Endothelial cell (in vitro differentiated cells): ENCODE measurements around the gene MINDY3. TPM values are rescaled to one million over a fixed set of nuclear protein-coding genes. Genes with fewer than 3 reads are reported as not detected.

ENCODE experiments used
- DNase-seq: peaks from one replicate; pipeline ENCODE4 v3.0.0; 2021; ENCODE audit warnings: low spot score
- H3K27ac Mint-ChIP-seq: one replicate; pipeline ENCODE4 v1.8.0; 2021; ENCODE audit warnings: mixed read lengths, inconsistent platforms; ENCODE audit not compliant: unreplicated experiment
- H3K27me3 Mint-ChIP-seq: one replicate; pipeline ENCODE4 v1.8.0; 2021; ENCODE audit warnings: mild to moderate bottlenecking, moderate library complexity, mixed read lengths, inconsistent platforms; ENCODE audit not compliant: unreplicated experiment
- H3K36me3 Mint-ChIP-seq: one replicate; pipeline ENCODE4 v1.8.0; 2021; ENCODE audit warnings: mild to moderate bottlenecking, low read depth, mixed read lengths, inconsistent platforms; ENCODE audit not compliant: unreplicated experiment
- H3K4me1 Mint-ChIP-seq: one replicate; pipeline ENCODE4 v1.8.0; 2021; ENCODE audit warnings: mild to moderate bottlenecking, mixed read lengths, inconsistent platforms; ENCODE audit not compliant: unreplicated experiment
- H3K4me3 Mint-ChIP-seq: one replicate; pipeline ENCODE4 v1.8.0; 2021; ENCODE audit warnings: mild to moderate bottlenecking, mixed read lengths, inconsistent platforms; ENCODE audit not compliant: unreplicated experiment
- H3K9me3 Mint-ChIP-seq: one replicate; pipeline ENCODE4 v1.8.0; 2021; ENCODE audit warnings: mixed read lengths, inconsistent platforms; ENCODE audit not compliant: unreplicated experiment
- CTCF ChIP-seq: fragments of 200-600 bp; sonication (generic); IDR thresholded peaks from one replicate; pipeline ENCODE4 v1.5.0; 2021; ENCODE audit warnings: antibody characterized with exemption; ENCODE audit not compliant: unreplicated experiment
- long read RNA-seq: library from polyadenylated mRNA; unstranded; transcript quantifications from one replicate; pipeline ENCODE4 v2.0.0, GENCODE V29; 2020; ENCODE audit not compliant: unreplicated experiment
- total RNA-seq: library from RNA; stranded (reverse); fragmentation: NEBNext Ultra II Directional; extraction: Animal tissue kit (Norgen Biotek cat#: 25700); gene quantifications from one replicate; pipeline ENCODE4 v1.2.1, GENCODE V29; 2021; ENCODE audit not compliant: unreplicated experiment

Gene MINDY3
- 26.1 TPM for total RNA-seq
- long read RNA-seq, transcript MINDY3-201 (15 exons, 2,381 nt): major isoform, 10 of 15 reads
- long read RNA-seq, partial matches to known transcripts: 0 of 15 reads
- long read RNA-seq, other reads (novel, unspliced or antisense): 5 of 15 reads

GRCh38 chr10:15859906-15860691, at the start of gene MINDY3:
Gene MINDY3, minus strand, starts transcription at chr10:15860507. Its CDS starts 208 bp downstream, at chr10:15860299.
- Mint-ChIP-seq H3K9me3 (no peaks in the 10 kb centered on the region), H3K27ac (peak within 1 kb of the TSS; percentile 90), H3K36me3 (no peaks in the 10 kb centered on the region), H3K4me3 (peak within 1 kb of the TSS; percentile 98), H3K27me3 (peaks cover 3% of the 10 kb centered on the region), H3K4me1 (peaks cover 28% of the 10 kb centered on the region)
- peak; percentile 60 for DNase-seq
- no peak for TF ChIP-seq CTCF

DNA sequence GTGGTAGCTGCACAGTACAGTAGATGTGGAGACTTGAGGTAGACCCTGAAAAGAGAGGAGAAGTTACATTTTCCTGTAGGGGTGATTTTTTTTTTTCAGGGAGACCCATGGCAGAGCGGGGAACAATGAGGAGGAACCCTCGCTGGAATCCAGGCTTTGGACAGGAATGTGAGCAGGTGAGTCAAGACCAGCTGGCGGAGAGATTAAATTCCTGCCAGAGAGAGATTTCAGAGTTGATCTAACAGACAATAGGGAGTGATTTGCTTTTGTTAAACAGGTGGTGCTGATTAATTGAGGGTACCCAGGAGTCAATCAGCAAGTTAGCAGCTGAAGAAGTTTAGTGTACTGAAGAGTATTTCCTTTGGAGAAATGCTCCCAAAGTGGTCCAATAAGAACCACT, 41.6 kb upstream of the MINDY3 start:
- Mint-ChIP-seq H3K4me3 (no peak overlapping the region), H3K27ac (no peak overlapping the region), H3K4me1 (no peaks in the 10 kb centered on the region), H3K36me3 (no peaks in the 10 kb centered on the region), H3K9me3 (no peaks in the 10 kb centered on the region), H3K27me3 (peaks cover 1% of the 10 kb centered on the region)
- TF ChIP-seq CTCF: no peak
- DNase-seq: no peak

- no peak overlapping the region for H3K27ac Mint-ChIP-seq
- H3K4me3 Mint-ChIP-seq: no peak overlapping the region
- no peak for DNase-seq
- H3K36me3 Mint-ChIP-seq: no peaks in the 10 kb centered on the region
- no peaks in the 10 kb centered on the region for H3K4me1 Mint-ChIP-seq
- no peaks in the 10 kb centered on the region for H3K9me3 Mint-ChIP-seq
- TF ChIP-seq CTCF: peak; percentile 83
- H3K27me3 Mint-ChIP-seq: peaks cover 1% of the 10 kb centered on the region
Measured at GRCh38 chr10:15898046-15898445, 37.7 kb upstream of the MINDY3 start.

- H3K36me3 Mint-ChIP-seq: no peaks in the 10 kb centered on the region
- no peak for DNase-seq
- no peak overlapping the region for H3K27ac Mint-ChIP-seq
- TF ChIP-seq CTCF: no peak
- H3K4me1 Mint-ChIP-seq: peaks cover 4% of the 10 kb centered on the region
- no peak overlapping the region for H3K4me3 Mint-ChIP-seq
- peaks cover 1% of the 10 kb centered on the region for H3K27me3 Mint-ChIP-seq
- no peaks in the 10 kb centered on the region for H3K9me3 Mint-ChIP-seq
Measured at GRCh38 chr10:15897287-15897686, 37.0 kb upstream of the MINDY3 start.

GRCh38 chr10:15896654-15897053, 36.3 kb upstream of the MINDY3 start:
- Mint-ChIP-seq H3K4me1 (peaks cover 4% of the 10 kb centered on the region), H3K27me3 (peaks cover 1% of the 10 kb centered on the region), H3K9me3 (no peaks in the 10 kb centered on the region), H3K27ac (no peak overlapping the region), H3K4me3 (no peak overlapping the region), H3K36me3 (no peaks in the 10 kb centered on the region)
- TF ChIP-seq CTCF: no peak
- DNase-seq: no peak
